Measurements from ENCODE around the gene MICAL3.

DNA sequence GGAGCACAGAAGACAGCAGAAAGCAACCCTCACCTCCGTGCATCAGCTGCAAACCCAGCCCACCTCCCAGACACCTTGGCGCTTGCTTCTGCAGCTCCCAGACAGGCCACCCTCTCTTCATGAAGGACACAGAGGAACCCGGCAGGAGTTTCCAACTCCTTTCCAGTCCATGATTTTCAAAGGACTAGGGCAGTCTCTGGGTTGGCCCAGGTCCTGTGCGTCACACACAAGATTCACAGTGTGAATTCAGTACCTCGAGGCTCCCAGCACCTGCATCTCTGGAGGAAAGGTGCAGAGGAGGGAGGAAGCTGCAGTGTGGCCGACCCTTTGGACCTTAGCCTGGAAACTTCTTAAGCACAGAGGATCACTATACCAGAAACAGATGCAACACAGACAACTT lies 189.1 kb downstream of the MICAL3 start:
- TF ChIP-seq, protein P1, sequence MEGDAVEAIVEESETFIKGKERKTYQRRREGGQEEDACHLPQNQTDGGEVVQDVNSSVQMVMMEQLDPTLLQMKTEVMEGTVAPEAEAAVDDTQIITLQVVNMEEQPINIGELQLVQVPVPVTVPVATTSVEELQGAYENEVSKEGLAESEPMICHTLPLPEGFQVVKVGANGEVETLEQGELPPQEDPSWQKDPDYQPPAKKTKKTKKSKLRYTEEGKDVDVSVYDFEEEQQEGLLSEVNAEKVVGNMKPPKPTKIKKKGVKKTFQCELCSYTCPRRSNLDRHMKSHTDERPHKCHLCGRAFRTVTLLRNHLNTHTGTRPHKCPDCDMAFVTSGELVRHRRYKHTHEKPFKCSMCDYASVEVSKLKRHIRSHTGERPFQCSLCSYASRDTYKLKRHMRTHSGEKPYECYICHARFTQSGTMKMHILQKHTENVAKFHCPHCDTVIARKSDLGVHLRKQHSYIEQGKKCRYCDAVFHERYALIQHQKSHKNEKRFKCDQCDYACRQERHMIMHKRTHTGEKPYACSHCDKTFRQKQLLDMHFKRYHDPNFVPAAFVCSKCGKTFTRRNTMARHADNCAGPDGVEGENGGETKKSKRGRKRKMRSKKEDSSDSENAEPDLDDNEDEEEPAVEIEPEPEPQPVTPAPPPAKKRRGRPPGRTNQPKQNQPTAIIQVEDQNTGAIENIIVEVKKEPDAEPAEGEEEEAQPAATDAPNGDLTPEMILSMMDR (IDR thresholded peaks at IDR 0.05), result no peak
- TF ChIP-seq POLR2A (IDR thresholded peaks at IDR 0.05) (no peak), EP300 (IDR thresholded peaks at IDR 0.05) (no peak)

Data from tibial nerve (tissue), 4 donors.